SH-SY5Y (cell line): ENCODE measurements around the gene UBAC2.

Source experiments
- GATA2 ChIP-seq: IDR thresholded peaks from 2 replicates; pipeline ENCODE4 v1.6.1; 2011; ENCODE audit warnings: mild to moderate bottlenecking, low read depth, low read length
- GATA3 ChIP-seq: IDR thresholded peaks from 2 replicates; pipeline ENCODE4 v1.6.1; 2011; ENCODE audit warnings: low read depth, mild to moderate bottlenecking, low read length, moderate library complexity

- no peak for TF ChIP-seq GATA3
- no peak for TF ChIP-seq GATA2
Measured at GRCh38 chr13:99265162-99265800, 64.6 kb downstream of the UBAC2 start.
